Inflammatory macrophage (primary cell): Measurements from ENCODE around the gene APLP1.

Experiments
- DNase-seq, 2 donors: peaks; one replicate each; pipeline ENCODE4 v3.0.0-alpha.2; 2020 to 2022

Gene APLP1

DNA sequence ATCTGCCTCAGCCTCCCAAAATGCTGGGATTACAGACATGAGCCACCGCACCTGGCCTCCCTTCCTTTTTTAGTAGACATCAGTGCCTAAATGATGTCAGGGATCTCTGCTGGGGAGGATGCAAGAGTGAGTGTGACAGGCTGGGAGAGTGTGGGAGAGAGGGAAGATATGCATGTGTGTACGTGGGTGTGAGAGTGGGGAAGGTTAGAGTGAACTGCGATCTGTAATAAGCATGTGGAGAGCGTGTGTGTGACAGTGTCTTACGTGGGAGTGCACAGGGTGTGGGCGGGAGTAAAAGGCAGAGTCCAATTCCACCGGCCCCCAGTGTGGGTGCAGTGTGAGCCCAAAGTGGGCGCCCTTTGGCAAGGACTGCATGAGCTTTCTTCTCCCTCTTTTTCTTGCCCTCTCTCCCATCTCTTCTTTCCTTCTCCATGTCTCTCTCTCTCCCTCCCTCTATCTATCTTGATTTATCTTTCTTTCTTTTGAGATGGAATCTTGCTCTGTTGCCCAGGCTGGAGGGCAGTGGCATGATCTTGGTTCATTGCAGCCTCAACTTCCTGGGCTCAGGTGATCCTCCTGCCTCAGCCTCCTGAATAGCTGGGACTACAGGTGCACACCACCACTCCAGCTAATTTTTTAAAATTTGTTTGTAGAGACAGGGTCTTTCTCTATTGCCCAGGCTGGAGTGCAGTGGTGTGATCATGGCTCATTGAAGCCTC, 15.2 kb upstream of the APLP1 start:
- peak in 1 of 2 donors; percentile 23 for DNase-seq

DNA sequence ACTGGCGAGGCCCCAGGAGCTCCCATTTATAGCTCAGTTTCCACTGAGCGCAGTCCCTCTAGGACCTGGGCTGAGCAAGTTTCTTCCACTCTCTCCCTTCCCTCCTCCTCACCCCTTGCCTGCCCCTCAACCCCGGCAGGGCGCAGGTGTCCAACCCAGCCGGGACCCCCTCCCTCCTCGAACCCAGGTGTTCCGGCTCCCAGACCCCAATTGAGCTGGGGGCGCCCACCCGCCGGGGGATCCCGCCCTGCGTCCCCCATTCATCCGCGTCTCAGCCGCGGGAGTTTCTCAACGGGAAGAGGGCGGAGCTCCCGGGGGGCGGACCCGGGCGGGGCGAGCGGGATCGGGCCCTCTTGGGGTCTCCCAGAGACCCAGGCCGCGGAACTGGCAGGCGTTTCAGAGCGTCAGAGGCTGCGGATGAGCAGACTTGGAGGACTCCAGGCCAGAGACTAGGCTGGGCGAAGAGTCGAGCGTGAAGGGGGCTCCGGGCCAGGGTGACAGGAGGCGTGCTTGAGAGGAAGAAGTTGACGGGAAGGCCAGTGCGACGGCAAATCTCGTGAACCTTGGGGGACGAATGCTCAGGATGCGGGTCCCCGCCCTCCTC, 11.7 kb upstream of the APLP1 start, which contains the start of gene KIRREL2:
Gene KIRREL2, plus strand, starts transcription at position 366 of the 604 bp plus-strand sequence. Its CDS starts 209 bp downstream, at position 575.
- DNase-seq = no peak

DNA sequence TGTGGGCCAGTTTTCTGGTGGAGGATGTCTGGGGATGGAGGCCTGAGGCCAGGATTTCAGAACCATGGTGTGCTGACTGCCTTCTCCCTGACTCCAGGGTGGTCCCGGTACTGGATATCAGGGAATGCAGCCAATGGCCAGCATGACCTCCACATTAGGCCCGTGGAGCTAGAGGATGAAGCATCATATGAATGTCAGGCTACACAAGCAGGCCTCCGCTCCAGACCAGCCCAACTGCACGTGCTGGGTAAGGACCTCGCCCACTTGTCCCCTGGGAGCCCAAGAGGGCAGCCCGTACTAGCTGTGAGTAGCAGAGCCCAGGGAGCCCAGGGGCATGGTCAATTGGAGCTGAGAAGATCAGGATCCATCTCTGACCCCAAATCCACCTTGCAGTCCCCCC, 10.1 kb upstream of the APLP1 start:
- no peak for DNase-seq

- DNase-seq = no peak
Measured at GRCh38 chr19:35859414-35859813, 9.0 kb upstream of the APLP1 start.

DNA sequence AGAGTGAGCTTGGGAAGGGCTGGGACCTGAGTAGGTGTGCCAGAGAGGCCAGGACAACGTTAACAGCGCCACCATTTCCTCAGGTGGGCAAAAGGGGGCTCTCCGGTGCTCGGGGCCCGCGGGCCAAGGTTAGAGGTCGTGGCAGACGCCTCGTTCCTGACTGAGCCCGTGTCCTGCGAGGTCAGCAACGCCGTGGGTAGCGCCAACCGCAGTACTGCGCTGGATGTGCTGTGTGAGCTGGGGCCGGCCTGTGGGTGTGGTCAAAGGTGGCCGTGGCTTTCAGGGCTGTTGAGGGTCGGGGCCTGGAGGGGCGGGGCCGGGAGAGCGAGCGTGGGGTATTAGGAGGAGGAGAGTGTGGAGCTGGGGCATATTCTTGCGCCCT, 7.9 kb upstream of the APLP1 start:
- no peak for DNase-seq

- no peak for DNase-seq
Measured at GRCh38 chr19:35860818-35861639, 7.3 kb upstream of the APLP1 start.

GRCh38 chr19:35861640-35862160, 6.7 kb upstream of the APLP1 start:
- DNase-seq = no peak

- DNase-seq = no peak
Measured at GRCh38 chr19:35862528-35862927, 5.8 kb upstream of the APLP1 start.

- no peak for DNase-seq
Measured at GRCh38 chr19:35863018-35863417, 5.4 kb upstream of the APLP1 start.

GRCh38 chr19:35868823-35869326, 501 bp downstream of the APLP1 start:
- no peak for DNase-seq

- DNase-seq = peak; percentile 59 to 71
Measured at GRCh38 chr19:35869327-35870123, 1.2 kb downstream of the APLP1 start.

DNA sequence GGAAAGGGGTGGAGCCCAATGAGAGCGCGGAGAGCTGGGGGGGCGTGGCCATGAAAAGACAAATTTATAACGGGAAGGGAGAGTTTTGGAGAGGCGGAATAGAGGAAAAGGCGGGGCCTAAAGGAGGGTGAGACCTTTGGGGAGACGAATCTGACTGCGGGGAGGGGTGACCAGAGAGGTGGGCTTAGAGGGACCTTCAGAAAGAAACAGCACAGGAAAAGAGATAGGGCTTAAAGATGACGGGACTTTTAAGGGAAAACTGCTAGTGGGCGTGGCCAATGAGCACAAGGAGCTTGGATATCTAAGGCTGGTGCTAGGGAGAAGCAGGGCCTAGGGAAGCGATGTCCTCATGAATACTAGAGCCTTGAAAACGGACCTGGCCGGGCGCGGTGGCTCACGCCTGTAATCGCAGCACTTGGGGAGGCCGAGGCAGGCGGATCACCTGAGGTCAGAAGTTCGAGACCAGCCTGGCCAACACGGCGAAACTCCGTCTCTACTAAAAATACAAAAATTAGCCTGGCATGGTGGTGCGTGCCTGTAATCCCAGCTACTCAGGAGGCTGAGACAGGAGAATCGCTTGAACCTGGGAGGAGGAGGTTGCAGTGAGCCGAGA, 1.9 kb downstream of the APLP1 start:
- peak in 1 of 2 donors; percentile 48 for DNase-seq

DNA sequence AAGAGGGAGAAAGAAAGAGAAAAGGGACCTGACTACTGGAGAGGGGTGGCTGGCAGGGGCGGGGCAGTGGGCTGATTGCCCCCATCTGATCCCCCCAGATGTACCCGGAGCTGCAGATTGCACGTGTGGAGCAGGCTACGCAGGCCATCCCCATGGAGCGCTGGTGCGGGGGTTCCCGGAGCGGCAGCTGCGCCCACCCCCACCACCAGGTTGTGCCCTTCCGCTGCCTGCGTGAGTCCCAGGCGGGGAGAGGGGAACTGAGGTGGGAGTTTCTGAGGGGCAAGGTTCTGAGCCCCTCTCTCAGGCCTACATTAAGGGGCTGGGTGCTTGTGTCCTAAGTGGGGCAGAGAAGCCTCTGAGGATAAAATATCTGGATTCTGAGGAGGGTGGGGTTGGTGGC, 2.4 kb downstream of the APLP1 start:
- no peak for DNase-seq

DNA sequence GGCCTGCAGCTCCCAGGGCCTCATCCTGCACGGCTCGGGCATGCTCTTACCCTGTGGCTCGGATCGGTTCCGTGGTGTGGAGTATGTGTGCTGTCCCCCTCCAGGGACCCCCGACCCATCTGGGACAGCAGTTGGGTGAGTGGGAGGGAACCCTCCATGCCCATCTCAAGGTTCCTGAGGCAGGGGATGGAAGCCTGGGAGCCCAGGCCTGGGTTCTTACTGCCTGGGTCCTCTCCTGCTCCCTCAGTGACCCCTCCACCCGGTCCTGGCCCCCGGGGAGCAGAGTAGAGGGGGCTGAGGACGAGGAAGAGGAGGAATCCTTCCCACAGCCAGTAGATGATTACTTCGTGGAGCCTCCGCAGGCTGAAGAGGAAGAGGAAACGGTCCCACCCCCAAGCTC, 3.2 kb downstream of the APLP1 start:
- DNase-seq = no peak

GRCh38 chr19:35872180-35872579, 3.8 kb downstream of the APLP1 start:
- no peak for DNase-seq

DNA sequence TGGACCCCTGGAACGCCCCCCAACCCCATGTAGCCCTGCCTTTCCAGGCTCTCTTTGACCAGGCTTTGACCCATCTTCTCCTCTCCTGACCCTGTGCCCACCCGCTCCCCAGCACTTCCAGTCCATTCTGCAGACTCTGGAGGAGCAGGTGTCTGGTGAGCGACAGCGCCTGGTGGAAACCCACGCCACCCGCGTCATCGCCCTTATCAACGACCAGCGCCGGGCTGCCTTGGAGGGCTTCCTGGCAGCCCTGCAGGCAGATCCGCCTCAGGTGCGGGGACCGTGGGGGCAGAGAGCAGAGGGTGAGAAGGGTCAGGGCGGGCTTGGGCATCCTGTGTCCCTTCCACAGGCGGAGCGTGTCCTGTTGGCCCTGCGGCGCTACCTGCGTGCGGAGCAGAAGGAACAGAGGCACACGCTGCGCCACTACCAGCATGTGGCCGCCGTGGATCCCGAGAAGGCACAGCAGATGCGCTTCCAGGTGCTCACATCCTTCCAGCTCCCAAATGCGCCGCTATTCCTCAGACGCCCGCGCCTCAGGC, 6.1 kb downstream of the APLP1 start:
- DNase-seq = no peak

GRCh38 chr19:35879068-35879467, 10.7 kb downstream of the APLP1 start:
- DNase-seq = no peak

GRCh38 chr19:35879770-35880317, 11.5 kb downstream of the APLP1 start:
- peak; percentile 93 for DNase-seq

- peak; percentile 73 to 84 for DNase-seq
Measured at GRCh38 chr19:35882114-35882832, 13.9 kb downstream of the APLP1 start.

- no peak for DNase-seq
Measured at GRCh38 chr19:35883882-35884281, 15.5 kb downstream of the APLP1 start.
